HG03097 (cell line): ENCODE data around the gene ASPRV1.

ENCODE experiments used
- ATAC-seq: cut with Tn5 transposase; IDR thresholded peaks from one replicate; pipeline ENCODE4 v1.9.1; 2021; ENCODE audit not compliant: unreplicated experiment, low FRiP score

Gene ASPRV1

GRCh38 chr2:69914950-69915945, 46.2 kb downstream of the ASPRV1 start, which contains the start of gene MXD1:
Gene MXD1 (plus strand): TSS chr2:69915109. CDS start chr2:69915331, 222 bp downstream.
- ATAC-seq: no peak

GRCh38 chr2:69914164-69914949, 47.1 kb downstream of the ASPRV1 start:
- ATAC-seq: peak; percentile 86

GRCh38 chr2:69911985-69912563, 49.4 kb downstream of the ASPRV1 start:
- no peak for ATAC-seq
